Epidermal melanocyte (primary cell): ENCODE results near the gene SNX17.

Experiments used
- DNase-seq: peaks from one replicate; pipeline ENCODE4 v3.0.0; 2011; ENCODE audit warnings: low spot score; ENCODE audit not compliant: insufficient read length

The SNX17 gene

GRCh38 chr2:27363933-27364332 is 6.5 kb upstream of the SNX17 start:
- DNase-seq, result no peak

DNA sequence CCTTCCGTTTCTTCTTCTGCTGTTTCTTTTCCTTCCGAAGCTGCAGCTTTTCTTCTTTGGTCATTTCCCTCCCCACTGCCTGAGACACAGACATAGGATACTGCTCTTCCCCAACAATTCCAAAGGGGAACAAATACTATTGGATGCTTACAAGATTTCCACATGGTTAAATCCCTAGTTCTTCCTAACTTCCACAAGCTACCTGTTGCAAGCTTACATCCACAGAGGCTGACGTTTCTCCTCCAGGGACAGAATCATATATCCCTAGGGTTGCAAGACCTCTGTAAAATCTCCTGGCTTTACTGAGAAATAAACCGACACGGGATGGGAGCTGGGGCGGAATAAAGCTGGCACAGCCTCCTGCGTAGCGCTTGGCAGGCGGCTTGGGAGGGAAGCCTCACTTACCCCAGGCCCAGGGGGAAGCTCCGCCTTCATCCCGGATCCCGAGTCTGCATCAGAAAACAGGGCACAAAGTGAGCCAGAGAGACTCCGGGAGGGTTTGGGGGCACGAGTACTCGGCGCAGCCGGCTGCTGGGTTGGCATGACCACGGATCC is 868 bp upstream of the SNX17 start:
- DNase-seq, result peak; percentile 88

- DNase-seq, result no peak
Observed at GRCh38 chr2:27370816-27371620, 602 bp downstream of the SNX17 start.

DNA sequence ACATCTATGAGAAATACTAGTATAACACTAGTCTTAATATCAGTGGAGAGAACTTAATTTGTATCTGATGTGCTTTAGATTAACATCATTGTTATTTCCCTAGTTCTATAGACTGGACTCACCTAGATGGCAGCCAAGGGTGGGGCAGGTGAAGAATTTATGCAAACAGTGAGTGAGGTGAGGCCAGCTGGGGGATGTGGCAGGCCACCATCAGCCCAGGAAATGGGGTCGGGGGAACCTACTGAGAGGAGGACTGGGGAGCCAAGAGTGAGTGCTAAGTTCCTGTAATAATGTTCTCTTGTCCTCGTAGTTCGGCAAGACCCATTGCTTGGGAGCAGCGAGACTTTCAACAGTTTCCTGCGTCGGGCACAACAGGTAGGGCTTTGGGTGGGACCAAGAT is 2.5 kb downstream of the SNX17 start:
- DNase-seq, result no peak

GRCh38 chr2:27373567-27373966 is 3.2 kb downstream of the SNX17 start:
- DNase-seq, result no peak

DNA sequence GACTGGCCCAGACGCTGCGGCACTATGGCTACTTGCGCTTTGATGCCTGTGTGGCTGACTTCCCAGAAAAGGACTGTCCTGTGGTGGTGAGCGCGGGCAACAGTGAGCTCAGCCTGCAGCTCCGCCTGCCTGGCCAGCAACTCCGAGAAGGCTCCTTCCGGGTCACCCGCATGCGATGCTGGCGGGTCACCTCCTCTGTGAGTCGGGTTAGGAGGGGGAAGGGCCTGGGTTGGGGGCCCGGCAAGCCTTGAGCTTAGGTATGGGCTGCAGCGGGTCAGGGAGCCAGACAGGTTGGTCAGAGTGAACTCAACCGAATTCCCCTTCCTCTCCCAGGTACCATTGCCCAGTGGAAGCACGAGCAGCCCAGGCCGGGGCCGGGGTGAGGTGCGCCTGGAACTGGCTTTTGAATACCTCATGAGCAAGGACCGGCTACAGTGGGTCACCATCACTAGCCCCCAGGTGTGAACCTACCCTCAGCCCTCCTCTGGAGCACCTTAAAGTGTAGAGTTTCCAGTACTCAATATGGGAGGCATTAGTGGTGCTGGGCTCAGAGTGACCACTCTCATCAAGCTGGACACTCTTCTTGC is 5.2 kb downstream of the SNX17 start:
- DNase-seq, result no peak

DNA sequence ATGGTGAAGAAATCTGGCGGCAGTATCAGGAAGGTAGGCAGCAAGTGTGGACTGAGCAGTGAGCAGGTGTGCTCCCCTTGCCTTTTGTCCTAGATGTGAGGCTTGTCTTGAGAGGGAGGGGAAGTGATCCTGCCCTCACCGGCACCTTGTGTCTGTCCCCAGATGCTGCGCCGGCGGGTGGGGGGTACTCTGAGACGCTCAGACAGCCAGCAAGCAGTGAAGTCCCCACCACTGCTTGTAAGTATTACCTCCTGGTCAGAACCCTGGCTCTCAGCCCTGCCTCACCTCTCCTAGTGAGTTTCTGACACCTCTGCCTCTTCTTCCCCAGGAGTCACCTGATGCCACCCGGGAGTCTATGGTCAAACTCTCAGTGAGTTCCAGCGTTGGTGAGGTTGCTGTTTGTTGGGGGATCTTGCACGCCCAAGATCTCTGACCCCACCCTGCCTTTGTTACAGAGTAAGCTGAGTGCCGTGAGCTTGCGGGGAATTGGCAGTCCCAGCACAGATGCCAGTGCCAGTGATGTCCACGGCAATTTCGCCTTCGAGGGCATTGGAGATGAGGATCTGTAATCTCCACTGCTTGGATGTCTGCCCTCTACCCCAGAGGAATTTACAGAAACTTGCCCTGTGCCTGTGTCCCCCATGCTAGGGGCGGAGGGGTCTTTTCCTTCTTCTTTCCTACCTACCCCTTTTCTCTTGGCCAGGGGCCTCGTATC is 5.9 kb downstream of the SNX17 start:
- DNase-seq, result no peak

GRCh38 chr2:27376866-27377617 is 6.6 kb downstream of the SNX17 start:
- DNase-seq, result no peak

DNA sequence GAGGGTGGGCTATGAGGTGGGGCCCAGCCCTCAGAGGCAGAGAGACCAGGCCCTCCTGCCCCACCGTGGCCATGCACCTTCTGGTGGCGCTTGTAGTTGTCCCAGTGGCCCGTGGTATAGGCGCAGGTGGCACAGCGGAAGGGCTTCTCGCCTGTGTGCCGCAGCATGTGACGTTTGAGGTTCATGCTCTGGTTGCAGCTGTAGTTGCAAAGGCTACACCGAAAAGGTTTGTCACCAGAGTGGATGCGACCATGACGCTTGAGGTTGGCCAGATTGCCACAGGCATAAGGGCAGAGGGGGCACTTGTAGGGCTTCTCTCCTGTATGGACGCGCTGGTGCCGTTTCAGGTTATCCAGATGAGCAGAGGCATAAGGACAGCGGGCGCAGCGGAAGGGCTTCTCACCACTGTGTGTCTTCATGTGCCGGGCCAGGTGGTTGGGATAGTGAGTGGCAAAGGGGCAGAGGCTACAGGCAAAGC is 7.2 kb downstream of the SNX17 start:
- DNase-seq, result no peak

GRCh38 chr2:27378096-27378808 is 7.8 kb downstream of the SNX17 start:
- no peak for DNase-seq

- DNase-seq, result no peak
Observed at GRCh38 chr2:27378809-27379290, 8.4 kb downstream of the SNX17 start.

DNA sequence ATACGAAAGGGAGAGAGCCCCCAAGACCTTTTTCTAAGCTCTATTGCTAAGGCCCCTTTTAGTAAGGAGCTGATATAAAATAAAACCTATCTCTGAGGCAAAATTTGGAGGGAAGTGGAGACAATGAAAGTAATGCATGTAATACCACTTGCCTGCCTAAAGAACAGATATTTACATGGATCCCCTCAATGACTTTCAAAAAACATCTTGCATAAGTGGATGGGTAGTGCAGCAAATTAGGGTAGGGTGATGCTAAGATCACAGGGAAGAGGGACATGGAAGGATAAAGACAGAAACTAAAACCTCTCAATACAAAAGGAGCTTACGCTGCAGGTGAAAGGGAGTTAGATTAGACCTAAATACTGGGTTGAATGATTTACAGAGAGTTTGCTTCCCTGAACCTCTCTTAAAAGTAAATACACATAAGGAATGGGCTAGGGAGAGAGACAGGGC is 9.0 kb downstream of the SNX17 start:
- no peak for DNase-seq

DNA sequence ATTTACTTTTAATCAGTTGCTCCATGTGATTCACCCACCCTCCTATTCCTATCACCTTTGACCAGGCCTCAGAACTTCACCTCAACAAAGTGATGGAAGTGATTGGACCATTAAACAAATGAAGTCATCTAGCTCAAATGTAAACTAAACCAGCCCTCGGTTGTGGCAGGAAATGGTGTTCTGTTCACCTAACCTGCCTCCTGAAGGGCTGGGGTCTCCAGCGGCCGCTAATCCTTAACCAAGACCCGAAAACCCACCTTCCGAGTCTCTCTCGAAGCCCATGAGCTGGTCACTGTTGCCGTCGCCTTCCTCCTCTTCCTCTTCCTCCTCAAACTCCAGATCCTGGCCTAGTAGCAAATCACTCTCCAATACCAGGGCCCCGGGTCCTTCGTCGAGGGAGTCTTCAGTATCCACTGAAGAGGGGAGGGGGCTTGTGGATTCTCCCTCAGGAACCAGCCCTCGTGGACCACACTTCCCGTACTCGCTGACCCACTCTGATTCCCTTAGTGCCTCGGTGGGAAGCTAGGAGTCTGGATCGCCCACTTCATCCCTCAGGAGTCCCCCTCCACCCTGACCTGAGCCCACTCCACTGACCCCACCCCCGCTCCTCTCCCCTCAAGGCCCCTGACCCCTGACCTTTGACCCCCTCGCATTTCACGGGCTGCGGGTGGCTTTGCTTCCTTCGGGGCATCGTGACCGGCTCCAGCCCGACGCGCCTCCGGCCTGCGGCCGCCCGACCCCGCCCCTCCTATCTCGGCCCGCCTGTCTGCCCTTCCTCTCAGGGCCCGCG is 9.6 kb downstream of the SNX17 start:
- DNase-seq, result no peak

DNA sequence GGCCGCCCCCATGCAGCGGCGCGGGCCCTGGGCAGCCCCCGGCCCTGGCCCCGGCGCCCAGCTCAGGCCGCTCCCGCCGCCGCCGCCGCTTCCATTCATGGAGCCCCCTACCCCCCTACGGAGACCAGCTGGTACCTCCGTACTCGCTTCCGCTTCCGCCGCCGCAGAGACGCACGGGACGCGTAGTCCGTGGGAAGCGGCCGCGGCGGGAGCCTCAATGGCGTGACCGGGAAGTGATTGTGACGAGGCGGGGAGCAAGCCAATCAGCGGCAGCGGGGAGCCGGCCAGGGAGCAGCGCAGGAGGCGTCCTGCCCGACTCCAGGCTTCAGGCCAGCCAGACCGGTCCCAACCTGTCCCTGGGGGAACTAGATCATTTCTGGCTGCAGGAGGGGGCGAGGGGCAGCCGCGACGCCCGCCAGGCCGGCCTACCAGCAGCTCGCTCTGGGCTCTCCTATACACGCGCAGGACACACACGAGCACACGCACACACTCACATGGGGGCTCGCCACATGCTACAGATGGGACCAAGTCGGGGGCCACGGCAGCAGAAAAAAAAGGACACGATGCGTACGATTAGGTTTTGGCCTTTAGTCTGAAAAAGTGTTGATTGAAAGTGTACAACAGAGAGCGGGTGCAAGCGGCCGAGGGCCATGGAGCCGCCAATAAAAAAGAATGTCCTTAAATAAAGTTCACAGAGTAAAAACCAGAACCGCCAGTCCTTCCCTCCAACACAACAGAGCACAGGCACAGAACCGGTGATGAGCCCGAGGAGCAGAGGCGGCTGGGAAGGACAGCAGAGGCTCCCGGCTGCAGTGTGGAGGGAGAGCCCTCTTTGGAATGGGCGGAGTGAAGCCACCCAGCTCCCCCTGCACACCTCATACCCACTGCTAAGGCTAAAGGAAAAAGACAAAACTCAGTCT is 10.5 kb downstream of the SNX17 start, which contains the start of gene ZNF513:
ZNF513 (minus strand) TSS at position 109 of the 920 bp plus-strand sequence. CDS start 208 bp downstream, outside the sequence.
- peak; percentile 91 for DNase-seq

DNA sequence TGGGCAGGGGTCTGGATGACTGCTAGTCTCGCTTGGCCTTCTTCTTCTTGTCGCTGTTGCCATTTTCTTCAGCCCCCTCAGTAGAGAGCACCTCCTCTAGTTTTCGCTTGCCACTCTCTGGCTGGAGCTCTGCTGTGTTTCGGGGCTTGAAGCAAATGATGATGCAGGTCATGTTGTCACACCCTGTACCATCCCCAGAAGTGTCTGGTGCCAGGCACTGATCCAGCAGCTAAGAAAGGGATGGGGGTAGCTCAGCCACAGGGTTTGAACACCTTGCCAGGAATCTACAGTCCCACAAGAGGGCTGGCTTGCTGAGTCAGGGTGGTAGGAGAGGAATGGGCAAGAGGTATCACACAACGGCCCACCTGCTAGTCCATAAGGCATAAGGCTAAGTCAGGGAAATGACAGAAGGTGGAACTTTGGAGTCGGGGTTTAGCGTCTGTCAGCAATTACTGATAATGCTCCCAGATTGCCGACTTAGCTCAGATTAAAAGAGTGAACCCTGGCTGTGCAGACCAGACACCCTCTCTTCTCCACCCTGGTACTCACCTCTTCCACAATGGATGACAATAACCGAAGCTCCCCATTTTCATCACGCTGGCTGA is 11.3 kb downstream of the SNX17 start:
- no peak for DNase-seq

GRCh38 chr2:27390822-27391679 is 20.6 kb downstream of the SNX17 start:
- no peak for DNase-seq

DNA sequence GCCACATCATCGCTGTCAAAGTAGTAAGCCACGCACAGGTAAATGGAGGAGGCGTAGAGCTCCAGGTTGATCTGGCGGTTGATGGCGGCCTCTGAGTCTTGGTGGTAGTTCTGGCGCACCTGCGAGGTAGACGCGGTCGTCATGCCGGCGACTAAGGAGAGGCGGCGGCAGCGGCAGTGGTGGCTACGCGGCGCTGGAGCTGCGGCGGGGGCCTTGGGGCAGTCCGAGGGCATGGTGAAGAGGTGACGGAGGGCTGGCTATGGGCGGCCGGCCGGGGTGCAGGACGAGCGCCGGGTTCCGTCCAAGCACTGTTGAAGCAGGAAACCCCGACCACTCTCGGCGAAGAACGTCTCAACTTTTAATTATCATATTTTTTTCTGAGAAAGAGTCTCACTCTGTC is 22.8 kb downstream of the SNX17 start:
- no peak for DNase-seq
